Measurements from ENCODE around the gene FAM83C. TPM values are rescaled to one million over a fixed set of nuclear protein-coding genes. Genes with fewer than 3 reads are reported as not detected.

Gene FAM83C
- total RNA-seq, 1 experiment from 2014 or later, result not detected

DNA sequence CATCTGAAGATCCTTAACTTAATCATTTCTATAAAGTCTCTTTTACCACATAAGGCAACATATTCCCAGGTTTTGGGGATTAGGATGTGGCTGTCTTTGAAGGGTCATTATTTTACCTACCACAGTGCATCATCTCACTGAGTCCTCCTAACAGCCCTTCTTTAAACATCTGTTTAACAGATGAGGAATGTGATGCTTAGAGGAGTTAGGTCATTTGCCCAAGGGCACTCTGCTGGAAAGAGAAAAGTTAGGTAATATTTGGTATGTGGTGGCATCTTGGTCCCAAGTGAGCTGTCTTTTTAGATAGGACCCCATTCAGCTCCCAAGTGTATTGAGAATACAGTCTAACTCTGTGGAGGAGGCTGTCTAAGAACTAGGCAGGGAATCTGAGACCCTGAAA is 54.7 kb downstream of the FAM83C start:
- TF ChIP-seq ZNF274 (IDR thresholded peaks at IDR 0.05; ENCODE audit: low read depth, low read length), result no peak
- no peak for TF ChIP-seq POLR2A (IDR thresholded peaks at IDR 0.05; ENCODE audit: borderline replicate concordance, extremely low read depth, insufficient read depth, insufficient read length)
- TF ChIP-seq TCF7L2 (IDR thresholded peaks at IDR 0.05; ENCODE audit: borderline replicate concordance, extremely low read depth, insufficient read depth, insufficient read length), result no peak
- TF ChIP-seq CBX3 (IDR thresholded peaks at IDR 0.05; ENCODE audit: low read depth), result no peak
- TF ChIP-seq, protein P1, sequence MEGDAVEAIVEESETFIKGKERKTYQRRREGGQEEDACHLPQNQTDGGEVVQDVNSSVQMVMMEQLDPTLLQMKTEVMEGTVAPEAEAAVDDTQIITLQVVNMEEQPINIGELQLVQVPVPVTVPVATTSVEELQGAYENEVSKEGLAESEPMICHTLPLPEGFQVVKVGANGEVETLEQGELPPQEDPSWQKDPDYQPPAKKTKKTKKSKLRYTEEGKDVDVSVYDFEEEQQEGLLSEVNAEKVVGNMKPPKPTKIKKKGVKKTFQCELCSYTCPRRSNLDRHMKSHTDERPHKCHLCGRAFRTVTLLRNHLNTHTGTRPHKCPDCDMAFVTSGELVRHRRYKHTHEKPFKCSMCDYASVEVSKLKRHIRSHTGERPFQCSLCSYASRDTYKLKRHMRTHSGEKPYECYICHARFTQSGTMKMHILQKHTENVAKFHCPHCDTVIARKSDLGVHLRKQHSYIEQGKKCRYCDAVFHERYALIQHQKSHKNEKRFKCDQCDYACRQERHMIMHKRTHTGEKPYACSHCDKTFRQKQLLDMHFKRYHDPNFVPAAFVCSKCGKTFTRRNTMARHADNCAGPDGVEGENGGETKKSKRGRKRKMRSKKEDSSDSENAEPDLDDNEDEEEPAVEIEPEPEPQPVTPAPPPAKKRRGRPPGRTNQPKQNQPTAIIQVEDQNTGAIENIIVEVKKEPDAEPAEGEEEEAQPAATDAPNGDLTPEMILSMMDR (IDR thresholded peaks at IDR 0.05 in 2 of 3, conservative IDR thresholded peaks at IDR 0.05 in 1 of 3; ENCODE audit: borderline replicate concordance in 1 of 3, insufficient read depth in 1 of 3, low read depth in 2 of 3, low read length in 2 of 3), result no peak
- no peak for TF ChIP-seq FOSL1 (IDR thresholded peaks at IDR 0.05; ENCODE audit: low read depth)
- TF ChIP-seq SRF (IDR thresholded peaks at IDR 0.05; ENCODE audit: low read depth), result no peak
- TF ChIP-seq RAD21 (IDR thresholded peaks at IDR 0.05; ENCODE audit: low read depth), result no peak
- TF ChIP-seq POLR2AphosphoS5 (IDR thresholded peaks at IDR 0.05; ENCODE audit: low read depth, low read length), result no peak
- TF ChIP-seq ZBTB33 (IDR thresholded peaks at IDR 0.05; ENCODE audit: extremely low read depth, insufficient replicate concordance, low read length), result no peak
- no peak for TF ChIP-seq CEBPB (IDR thresholded peaks at IDR 0.05; ENCODE audit: low read depth)
- no peak for TF ChIP-seq SIN3A (IDR thresholded peaks at IDR 0.05; ENCODE audit: low read depth)
- no peak for TF ChIP-seq EZH2phosphoT487 (IDR thresholded peaks at IDR 0.05; ENCODE audit: borderline replicate concordance)
- no peak for TF ChIP-seq JUND (IDR thresholded peaks at IDR 0.05)
- TF ChIP-seq, protein P2, sequence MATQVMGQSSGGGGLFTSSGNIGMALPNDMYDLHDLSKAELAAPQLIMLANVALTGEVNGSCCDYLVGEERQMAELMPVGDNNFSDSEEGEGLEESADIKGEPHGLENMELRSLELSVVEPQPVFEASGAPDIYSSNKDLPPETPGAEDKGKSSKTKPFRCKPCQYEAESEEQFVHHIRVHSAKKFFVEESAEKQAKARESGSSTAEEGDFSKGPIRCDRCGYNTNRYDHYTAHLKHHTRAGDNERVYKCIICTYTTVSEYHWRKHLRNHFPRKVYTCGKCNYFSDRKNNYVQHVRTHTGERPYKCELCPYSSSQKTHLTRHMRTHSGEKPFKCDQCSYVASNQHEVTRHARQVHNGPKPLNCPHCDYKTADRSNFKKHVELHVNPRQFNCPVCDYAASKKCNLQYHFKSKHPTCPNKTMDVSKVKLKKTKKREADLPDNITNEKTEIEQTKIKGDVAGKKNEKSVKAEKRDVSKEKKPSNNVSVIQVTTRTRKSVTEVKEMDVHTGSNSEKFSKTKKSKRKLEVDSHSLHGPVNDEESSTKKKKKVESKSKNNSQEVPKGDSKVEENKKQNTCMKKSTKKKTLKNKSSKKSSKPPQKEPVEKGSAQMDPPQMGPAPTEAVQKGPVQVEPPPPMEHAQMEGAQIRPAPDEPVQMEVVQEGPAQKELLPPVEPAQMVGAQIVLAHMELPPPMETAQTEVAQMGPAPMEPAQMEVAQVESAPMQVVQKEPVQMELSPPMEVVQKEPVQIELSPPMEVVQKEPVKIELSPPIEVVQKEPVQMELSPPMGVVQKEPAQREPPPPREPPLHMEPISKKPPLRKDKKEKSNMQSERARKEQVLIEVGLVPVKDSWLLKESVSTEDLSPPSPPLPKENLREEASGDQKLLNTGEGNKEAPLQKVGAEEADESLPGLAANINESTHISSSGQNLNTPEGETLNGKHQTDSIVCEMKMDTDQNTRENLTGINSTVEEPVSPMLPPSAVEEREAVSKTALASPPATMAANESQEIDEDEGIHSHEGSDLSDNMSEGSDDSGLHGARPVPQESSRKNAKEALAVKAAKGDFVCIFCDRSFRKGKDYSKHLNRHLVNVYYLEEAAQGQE (IDR thresholded peaks at IDR 0.05; ENCODE audit: low read depth), result no peak
- TF ChIP-seq ELF1 (IDR thresholded peaks at IDR 0.05; ENCODE audit: borderline replicate concordance, low read depth), result no peak
- TF ChIP-seq, protein P3, sequence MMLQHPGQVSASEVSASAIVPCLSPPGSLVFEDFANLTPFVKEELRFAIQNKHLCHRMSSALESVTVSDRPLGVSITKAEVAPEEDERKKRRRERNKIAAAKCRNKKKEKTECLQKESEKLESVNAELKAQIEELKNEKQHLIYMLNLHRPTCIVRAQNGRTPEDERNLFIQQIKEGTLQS (IDR thresholded peaks at IDR 0.05), result no peak
- no peak for TF ChIP-seq ZFX (IDR thresholded peaks at IDR 0.05)
- no peak for TF ChIP-seq YY1 (IDR thresholded peaks at IDR 0.05; ENCODE audit: extremely low read depth, insufficient replicate concordance, low read depth, low read length)
- no peak for TF ChIP-seq EZH2 (IDR thresholded peaks at IDR 0.05)
- no peak overlapping the region for H3K27ac ChIP-seq (ENCODE audit: low read depth, low read length)
- no peak overlapping the region for H2AFZ ChIP-seq (ENCODE audit: low read depth, low read length, poor library complexity, severe bottlenecking)
- intact Hi-C loops (cut with micrococcal nuclease), result no loop called here
- ATAC-seq, result no peak
- H3K9me2 ChIP-seq (ENCODE audit: insufficient read depth), result no peaks in the 10 kb centered on the region
- POLR2A ChIA-PET, result no interaction called here
- no peaks in the 10 kb centered on the region for H3K9me3 ChIP-seq (ENCODE audit: control insufficient read depth in 1 of 2, insufficient read depth in 1 of 2, low read depth in 1 of 2, low read length in 2 of 2)
- no TSS peak for BruUV-seq (replicated peaks)
- H4K20me1 ChIP-seq (ENCODE audit: insufficient read depth), result no peaks in the 10 kb centered on the region
- no peaks in the 10 kb centered on the region for H3K27me3 ChIP-seq (ENCODE audit: insufficient read depth, low read length)
- CTCF ChIA-PET, result no interaction called here
- no peak for DNase-seq (ENCODE audit: low read depth, low spot score)
- H3K4me1 ChIP-seq (ENCODE audit: control insufficient read depth in 1 of 2, insufficient read depth in 2 of 2, low read length in 2 of 2), result no peaks in the 10 kb centered on the region
- no peak overlapping the region for H3K4me3 ChIP-seq (replicated peaks in 1 of 2; ENCODE audit: low read depth in 1 of 2, low read length in 2 of 2)
- no peak overlapping the region for H3K4me2 ChIP-seq (ENCODE audit: low read length)
- RAD21 ChIA-PET (ENCODE audit: low non-redundant PET in 1 of 2, low total read pairs in 2 of 2, uncharacterized antibody in 2 of 2, unreplicated experiment in 2 of 2), result no interaction called here
- H3K79me2 ChIP-seq (ENCODE audit: insufficient read depth, low read length), result no peaks in the 10 kb centered on the region
- H3K9ac ChIP-seq (ENCODE audit: low read length), result no peak overlapping the region
- no peaks in the 10 kb centered on the region for H3K36me3 ChIP-seq (ENCODE audit: control insufficient read depth in 1 of 2, insufficient read depth in 2 of 2, low read length in 2 of 2)
